Activated CD4-positive, CD25-positive, alpha-beta regulatory T cell treated with anti-CD3 and anti-CD28 coated beads, Interleukin-2, amount 50 U/mL, for 16 hours (primary cell): ENCODE data around the gene NARS2.
"Not testable (repeated sequence)": the region's sequence is repeated elsewhere in the genome, so short reads cannot be mapped to it uniquely, and the experiment has no call there.

Experiments used
- DNase-seq: peaks from one replicate; pipeline ENCODE4 v3.0.0-alpha.2; 2020; ENCODE audit warnings: low read depth, low spot score

The NARS2 gene

GRCh38 chr11:78574386-78575381 is at the start of gene NARS2:
Gene NARS2, minus strand, starts transcription at chr11:78574864. Its CDS starts 376 bp downstream, at chr11:78574488.
- DNase-seq: peak; percentile 94

- no peak for DNase-seq
Measured at GRCh38 chr11:78622666-78623065, 48.0 kb upstream of the NARS2 start.

- no peak for DNase-seq
Measured at GRCh38 chr11:78620159-78620558, 45.5 kb upstream of the NARS2 start.

GRCh38 chr11:78615724-78616123 is 41.1 kb upstream of the NARS2 start:
- no peak for DNase-seq

GRCh38 chr11:78613378-78613813 is 38.7 kb upstream of the NARS2 start:
- DNase-seq: no peak

GRCh38 chr11:78612721-78613377 is 38.2 kb upstream of the NARS2 start:
- DNase-seq: no peak

- DNase-seq: not testable (repeated sequence)
Measured at GRCh38 chr11:78609321-78609720, 34.7 kb upstream of the NARS2 start.

GRCh38 chr11:78607696-78608095 is 33.0 kb upstream of the NARS2 start:
- DNase-seq: no peak

GRCh38 chr11:78606667-78607066 is 32.0 kb upstream of the NARS2 start:
- no peak for DNase-seq

- DNase-seq: no peak
Measured at GRCh38 chr11:78605296-78605695, 30.6 kb upstream of the NARS2 start.

GRCh38 chr11:78603792-78604191 is 29.1 kb upstream of the NARS2 start:
- DNase-seq: no peak

GRCh38 chr11:78602771-78603170 is 28.1 kb upstream of the NARS2 start:
- not testable (repeated sequence) for DNase-seq

GRCh38 chr11:78601066-78601465 is 26.4 kb upstream of the NARS2 start:
- not testable (repeated sequence) for DNase-seq

- not testable (repeated sequence) for DNase-seq
Measured at GRCh38 chr11:78597579-78597978, 22.9 kb upstream of the NARS2 start.

GRCh38 chr11:78595436-78596130 is 20.9 kb upstream of the NARS2 start:
- DNase-seq: no peak

GRCh38 chr11:78594814-78595213 is 20.1 kb upstream of the NARS2 start:
- no peak for DNase-seq

- no peak for DNase-seq
Measured at GRCh38 chr11:78588517-78588916, 13.9 kb upstream of the NARS2 start.

- no peak for DNase-seq
Measured at GRCh38 chr11:78587446-78587845, 12.8 kb upstream of the NARS2 start.

GRCh38 chr11:78586452-78587046 is 11.9 kb upstream of the NARS2 start:
- no peak for DNase-seq

- no peak for DNase-seq
Measured at GRCh38 chr11:78583889-78584288, 9.2 kb upstream of the NARS2 start.

GRCh38 chr11:78577495-78577894 is 2.8 kb upstream of the NARS2 start:
- DNase-seq: no peak
